ENCODE measurements around the gene VPS52.

The VPS52 gene

GRCh38 chr6:33315793-33316602 is 44.3 kb upstream of the VPS52 start:
- no peak overlapping the region for H3K4me3 ChIP-seq (ENCODE audit: low read length)
- no peak overlapping the region for H3K4me2 ChIP-seq (ENCODE audit: low read length)
- TF ChIP-seq CTCF (IDR thresholded peaks at IDR 0.05; ENCODE audit: low read depth, low read length) (no peak), EZH2phosphoT487 (IDR thresholded peaks at IDR 0.05; ENCODE audit: low read depth) (no peak)
- no peaks in the 10 kb centered on the region for H3K9me3 ChIP-seq (ENCODE audit: insufficient read depth, low read length)
- H3K27me3 ChIP-seq (ENCODE audit: low read depth, low read length) = no peaks in the 10 kb centered on the region
- no peak overlapping the region for H3K9ac ChIP-seq (ENCODE audit: low read length)
- H3K27ac ChIP-seq (ENCODE audit: low read length) = no peak overlapping the region
- peaks cover 12% of the 10 kb centered on the region for H4K20me1 ChIP-seq (ENCODE audit: insufficient read depth, low read length)
- H3K36me3 ChIP-seq (replicated peaks; ENCODE audit: low read depth, low read length) = peaks cover 41% of the 10 kb centered on the region
- peaks cover 49% of the 10 kb centered on the region for H3K79me2 ChIP-seq (ENCODE audit: low read length)
- H2AFZ ChIP-seq (ENCODE audit: low read depth, low read length) = no peak overlapping the region
- H3K4me1 ChIP-seq (ENCODE audit: low read length) = peaks cover 39% of the 10 kb centered on the region

- Histone ChIP-seq H2AFZ (ENCODE audit: low read depth, low read length) (no peak overlapping the region), H3K27ac (ENCODE audit: low read length) (peak overlapping the region; percentile 98), H3K4me3 (ENCODE audit: low read length) (peak overlapping the region; percentile 95), H3K27me3 (ENCODE audit: low read depth, low read length) (no peaks in the 10 kb centered on the region), H3K36me3 (replicated peaks; ENCODE audit: low read depth, low read length) (peaks cover 33% of the 10 kb centered on the region), H3K9me3 (ENCODE audit: insufficient read depth, low read length) (no peaks in the 10 kb centered on the region), H3K4me1 (ENCODE audit: low read length) (peaks cover 39% of the 10 kb centered on the region), H3K79me2 (ENCODE audit: low read length) (peaks cover 49% of the 10 kb centered on the region), H3K4me2 (ENCODE audit: low read length) (peak overlapping the region; percentile 96), H4K20me1 (ENCODE audit: insufficient read depth, low read length) (peaks cover 12% of the 10 kb centered on the region), H3K9ac (ENCODE audit: low read length) (peak overlapping the region; percentile 88)
- no peak for TF ChIP-seq CTCF (IDR thresholded peaks at IDR 0.05; ENCODE audit: low read depth, low read length)
These were observed 43.5 kb upstream of the VPS52 start for GRCh38 chr6:33314943-33315792.

- peaks cover 26% of the 10 kb centered on the region for H3K36me3 ChIP-seq (replicated peaks; ENCODE audit: low read depth, low read length)
- no peak overlapping the region for H2AFZ ChIP-seq (ENCODE audit: low read depth, low read length)
- peak overlapping the region; percentile 98 for H3K27ac ChIP-seq (ENCODE audit: low read length)
- H3K79me2 ChIP-seq (ENCODE audit: low read length) = peaks cover 52% of the 10 kb centered on the region
- peak overlapping the region; percentile 96 for H3K4me2 ChIP-seq (ENCODE audit: low read length)
- H3K9ac ChIP-seq (ENCODE audit: low read length) = peak overlapping the region; percentile 88
- peaks cover 14% of the 10 kb centered on the region for H4K20me1 ChIP-seq (ENCODE audit: insufficient read depth, low read length)
- peaks cover 39% of the 10 kb centered on the region for H3K4me1 ChIP-seq (ENCODE audit: low read length)
- H3K27me3 ChIP-seq (ENCODE audit: low read depth, low read length) = no peaks in the 10 kb centered on the region
- no peak for TF ChIP-seq EZH2phosphoT487 (IDR thresholded peaks at IDR 0.05; ENCODE audit: low read depth)
- TF ChIP-seq CTCF (IDR thresholded peaks at IDR 0.05; ENCODE audit: low read depth, low read length) = no peak
- H3K4me3 ChIP-seq (ENCODE audit: low read length) = peak overlapping the region; percentile 95
- no peaks in the 10 kb centered on the region for H3K9me3 ChIP-seq (ENCODE audit: insufficient read depth, low read length)
These were observed 42.9 kb upstream of the VPS52 start for GRCh38 chr6:33314515-33314942.

All from OCI-LY3 (cell line).